SK-N-SH (cell line): ENCODE results near the gene AGBL4. TPM values are rescaled to one million over a fixed set of nuclear protein-coding genes. Genes with fewer than 3 reads are reported as not detected.

ENCODE experiments used
- CTCF ChIA-PET: fragments of 300-600, 350-600 bp; formaldehyde crosslinking; extraction: SDS; loops from one replicate; lab custom pipeline; 2021; lab: Yijun Ruan, JAX
- POLR2A ChIA-PET: fragments of 350-600 bp; sonication (Branson Sonifier 250); formaldehyde crosslinking; extraction: SDS; loops from one replicate; lab custom pipeline; 2020; ENCODE audit warnings: antibody characterized with exemption, inconsistent platforms; lab: Yijun Ruan, JAX
- DNase-seq: peaks from one replicate; pipeline ENCODE4 v3.0.0; 2012
- H2AFZ ChIP-seq: fragments of 200-600 bp; sonication (generic); 2 replicates; pipeline ENCODE4 v1.8.1; 2016; ENCODE audit warnings: antibody characterized with exemption, mild to moderate bottlenecking, low read depth
- H3F3A ChIP-seq: fragments of 200-600 bp; sonication (generic); replicated peaks from 2 replicates; pipeline ENCODE3; 2016; ENCODE audit warnings: antibody characterized with exemption, mild to moderate bottlenecking; ENCODE audit not compliant: insufficient read depth
- H3K27ac ChIP-seq, 2 experiments: fragments of 200-500 bp in 1 of 2; fragments of 200-600 bp in 1 of 2; sonication (Bioruptor generic) in 1 of 2; sonication (generic), shearing (Covaris generic) in 1 of 2; 2 replicates each; pipeline versions ENCODE4 v1.5.1 to v1.6.1; 2014 to 2016; ENCODE audit warnings: low read depth in 2 of 2, inconsistent platforms in 1 of 2, low read length in 1 of 2, mild to moderate bottlenecking in 1 of 2, mixed read lengths in 1 of 2
- H3K27me3 ChIP-seq: fragments of 200-600 bp; sonication (generic), shearing (Covaris generic); 2 replicates; pipeline ENCODE4 v1.6.1; 2016; ENCODE audit warnings: mixed run types; ENCODE audit not compliant: insufficient read depth
- H3K36me3 ChIP-seq, 2 experiments: fragments of 200-500 bp in 1 of 2; fragments of 200-600 bp in 1 of 2; sonication (Bioruptor generic) in 1 of 2; sonication (generic) in 1 of 2; replicated peaks in 1 of 2; 2 replicates each; pipeline versions ENCODE3 to v1.5.1; 2014 to 2016; ENCODE audit warnings: low read length in 1 of 2, mild to moderate bottlenecking in 1 of 2; ENCODE audit not compliant: insufficient read depth in 2 of 2, control insufficient read depth in 1 of 2
- H3K4me1 ChIP-seq, 2 experiments: fragments of 200-500 bp in 1 of 2; fragments of 200-600 bp in 1 of 2; sonication (Bioruptor generic) in 1 of 2; sonication (generic), shearing (Covaris generic) in 1 of 2; 2 replicates each; pipeline versions ENCODE4 v1.5.1 to v1.6.1; 2014 to 2016; ENCODE audit warnings: low read depth in 1 of 2, low read length in 1 of 2, mixed run types in 1 of 2; ENCODE audit not compliant: insufficient read depth in 2 of 2, control insufficient read depth in 1 of 2
- H3K4me2 ChIP-seq: fragments of 200-600 bp; sonication (generic), shearing (Covaris generic); 2 replicates; pipeline ENCODE4 v1.6.1; 2017; ENCODE audit warnings: mixed run types
- H3K4me3 ChIP-seq, 2 experiments: fragments of 200-500 bp in 1 of 2; fragments of 200-600 bp in 1 of 2; sonication (Bioruptor generic) in 1 of 2; sonication (generic), shearing (Covaris generic) in 1 of 2; 2 replicates each; pipeline versions ENCODE4 v1.5.1 to v1.8.1; 2014 to 2016; ENCODE audit warnings: low read depth in 2 of 2, inconsistent platforms in 1 of 2, low read length in 1 of 2, mild to moderate bottlenecking in 1 of 2, mixed read lengths in 1 of 2, moderate library complexity in 1 of 2
- H3K79me2 ChIP-seq: fragments of 200-600 bp; sonication (generic); 2 replicates; pipeline ENCODE4 v1.8.1; 2017; ENCODE audit warnings: mild to moderate bottlenecking; ENCODE audit not compliant: insufficient read depth
- H3K9ac ChIP-seq: fragments of 200-600 bp; sonication (generic); 2 replicates; pipeline ENCODE4 v1.6.1; 2017; ENCODE audit warnings: mixed run types
- H3K9me2 ChIP-seq: fragments of 200-600 bp; sonication (generic); 2 replicates; pipeline ENCODE4 v1.6.1; 2017; ENCODE audit warnings: mixed run types
- H3K9me3 ChIP-seq: fragments of 200-600 bp; sonication (generic); 2 replicates; pipeline ENCODE4 v1.6.1; 2017; ENCODE audit warnings: mixed run types, mild to moderate bottlenecking, moderate library complexity
- H4K20me1 ChIP-seq: fragments of 200-600 bp; sonication (generic); 2 replicates; pipeline ENCODE4 v1.6.1; 2017; ENCODE audit warnings: mild to moderate bottlenecking, mixed run types; ENCODE audit not compliant: insufficient read depth
- FOSL2 ChIP-seq: IDR thresholded peaks from 2 replicates; pipeline ENCODE4 v1.4.0; 2012; ENCODE audit warnings: low read depth, mild to moderate bottlenecking, moderate library complexity, borderline replicate concordance
- FOXM1 ChIP-seq: IDR thresholded peaks from 2 replicates; pipeline ENCODE4 v1.4.0; 2012; ENCODE audit warnings: low read depth, mild to moderate bottlenecking
- GATA2 ChIP-seq: sonication (generic); formaldehyde crosslinking; IDR thresholded peaks from 2 replicates; pipeline ENCODE4 v1.5.0; 2020; ENCODE audit warnings: mild to moderate bottlenecking, missing genetic modification reagents
- JUND ChIP-seq: IDR thresholded peaks from 2 replicates; pipeline ENCODE4 v1.4.0; 2012
- MEF2A ChIP-seq: IDR thresholded peaks from 2 replicates; pipeline ENCODE4 v1.4.0; 2012; ENCODE audit warnings: low read depth, borderline replicate concordance
- POLR2AphosphoS5 ChIP-seq: IDR thresholded peaks from 2 replicates; pipeline ENCODE4 v1.6.1; 2012; ENCODE audit warnings: low read depth, low read length
- RXRA ChIP-seq: IDR thresholded peaks from 2 replicates; pipeline ENCODE4 v1.4.0; 2012; ENCODE audit warnings: low read depth, mild to moderate bottlenecking, borderline replicate concordance
- SIN3A ChIP-seq: IDR thresholded peaks from 2 replicates; pipeline ENCODE4 v1.6.1; 2012; ENCODE audit warnings: low read depth, mild to moderate bottlenecking, low read length, moderate library complexity, borderline replicate concordance
- SMC3 ChIP-seq: IDR thresholded peaks from 2 replicates; pipeline ENCODE4 v1.6.1; 2012; ENCODE audit warnings: low read depth, low read length, improper control_type of control experiment
- TAF1 ChIP-seq: IDR thresholded peaks from 2 replicates; pipeline ENCODE4 v1.6.1; 2012; ENCODE audit warnings: low read depth, mild to moderate bottlenecking, low read length, moderate library complexity, borderline replicate concordance
- TCF12 ChIP-seq: IDR thresholded peaks from 2 replicates; pipeline ENCODE4 v1.4.0; 2012
- TEAD4 ChIP-seq: IDR thresholded peaks from 2 replicates; pipeline ENCODE4 v1.4.0; 2012; ENCODE audit warnings: mild to moderate bottlenecking, borderline replicate concordance; ENCODE audit not compliant: insufficient read depth
- YY1 ChIP-seq: IDR thresholded peaks from 2 replicates; pipeline ENCODE4 v1.4.0; 2012; ENCODE audit warnings: low read depth, mild to moderate bottlenecking
- WGBS: methylation state at CpG from one replicate; pipeline ENCODE4 v1.1.6; 2017; ENCODE audit warnings: low lambda C conversion rate; 5-methylcytosine and 5-hydroxymethylcytosine counted together
- polyA plus RNA-seq, 3 experiments: library from polyadenylated mRNA; depleted of rRNA; stranded (reverse); fragments of >200 nt; gene quantifications; 2 replicates each; pipeline ENCODE4 v1.2.3, GENCODE V29; 2012
- TF ChIP-seq, protein P1 (sequence below): IDR thresholded peaks from 2 replicates; pipeline ENCODE4; 2012
- TF ChIP-seq, protein P2 (sequence below): IDR thresholded peaks from 2 replicates; pipeline ENCODE4 v1.6.1; 2012; ENCODE audit warnings: mild to moderate bottlenecking, low read depth, low read length, moderate library complexity
- TF ChIP-seq, protein P3 (sequence below): fragments of 200-600 bp; sonication (generic); IDR thresholded peaks from 2 replicates; pipeline ENCODE4 v1.6.1; 2017; ENCODE audit warnings: antibody characterized with exemption, mild to moderate bottlenecking, moderate library complexity
- TF ChIP-seq, protein P4 (sequence below): fragments of 150-350 bp; IDR thresholded peaks from 2 replicates; pipeline ENCODE4 v1.6.1; 2017; ENCODE audit warnings: antibody characterized with exemption, low read length, low read depth, borderline replicate concordance
- TF ChIP-seq, protein P5 (sequence below): IDR thresholded peaks from 2 replicates; pipeline ENCODE4 v1.4.0; 2012; ENCODE audit warnings: low read depth, borderline replicate concordance

AGBL4 gene
- polyA plus RNA-seq, 1 of the 3 experiments (the other 2 are of a cell fraction) = 0.07 TPM

DNA sequence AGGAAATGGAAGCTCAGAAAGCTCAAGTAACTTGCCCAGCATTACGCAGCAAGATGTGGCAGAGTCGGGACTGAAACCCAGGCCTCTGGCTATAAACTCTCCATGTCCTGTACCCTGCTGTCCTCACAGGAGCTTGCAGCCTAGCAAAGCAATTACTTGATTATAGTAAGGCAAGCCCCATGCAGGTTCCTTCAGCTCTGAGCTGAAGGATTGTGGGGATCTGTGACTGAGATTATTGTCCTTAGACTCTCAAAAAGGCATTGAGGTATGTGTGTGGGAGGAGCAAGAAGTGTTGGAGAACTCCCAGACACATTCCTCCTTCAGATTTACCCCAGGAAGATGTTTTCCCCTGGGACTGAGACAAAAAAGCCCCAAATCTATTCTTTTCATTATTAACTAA, 1427.7 kb downstream of the AGBL4 start:
- Histone ChIP-seq H3K4me3 (no peak overlapping the region), H3K36me3 (no peaks in the 10 kb centered on the region), H3K27me3 (no peaks in the 10 kb centered on the region), H3K4me2 (no peak overlapping the region), H2AFZ (no peak overlapping the region), H3K9ac (no peak overlapping the region), H3K79me2 (no peaks in the 10 kb centered on the region), H3K9me2 (no peaks in the 10 kb centered on the region), H4K20me1 (no peaks in the 10 kb centered on the region), H3F3A (no peaks in the 10 kb centered on the region)
- POLR2A ChIA-PET = no interaction called here
- CTCF ChIA-PET = interaction anchor here (0.8 to 1.2 kb wide), 4 partner anchors 13 to 101 kb away, joined by 3 read pairs; no protein-coding TSS in a partner anchor
- WGBS = 88% methylated on average over 2 of the region's 2 CpGs
- DNase-seq = no peak
- TF ChIP-seq, protein P1, sequence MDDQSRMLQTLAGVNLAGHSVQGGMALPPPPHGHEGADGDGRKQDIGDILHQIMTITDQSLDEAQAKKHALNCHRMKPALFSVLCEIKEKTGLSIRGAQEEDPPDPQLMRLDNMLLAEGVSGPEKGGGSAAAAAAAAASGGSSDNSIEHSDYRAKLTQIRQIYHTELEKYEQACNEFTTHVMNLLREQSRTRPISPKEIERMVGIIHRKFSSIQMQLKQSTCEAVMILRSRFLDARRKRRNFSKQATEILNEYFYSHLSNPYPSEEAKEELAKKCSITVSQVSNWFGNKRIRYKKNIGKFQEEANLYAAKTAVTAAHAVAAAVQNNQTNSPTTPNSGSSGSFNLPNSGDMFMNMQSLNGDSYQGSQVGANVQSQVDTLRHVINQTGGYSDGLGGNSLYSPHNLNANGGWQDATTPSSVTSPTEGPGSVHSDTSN = no peak
- TF ChIP-seq TAF1 (no peak), FOXM1 (no peak)
- TF ChIP-seq, all 33 proteins: peak for 0
- no peaks in the 10 kb centered on the region for H3K9me3 ChIP-seq
- H3K27ac ChIP-seq = no peak overlapping the region; a peak in 1 of 4 replicates
- H3K4me1 ChIP-seq = peaks cover 0 to 3% of the 10 kb centered on the region in 2 experiments; a peak in 1 of 4 replicates

DNA sequence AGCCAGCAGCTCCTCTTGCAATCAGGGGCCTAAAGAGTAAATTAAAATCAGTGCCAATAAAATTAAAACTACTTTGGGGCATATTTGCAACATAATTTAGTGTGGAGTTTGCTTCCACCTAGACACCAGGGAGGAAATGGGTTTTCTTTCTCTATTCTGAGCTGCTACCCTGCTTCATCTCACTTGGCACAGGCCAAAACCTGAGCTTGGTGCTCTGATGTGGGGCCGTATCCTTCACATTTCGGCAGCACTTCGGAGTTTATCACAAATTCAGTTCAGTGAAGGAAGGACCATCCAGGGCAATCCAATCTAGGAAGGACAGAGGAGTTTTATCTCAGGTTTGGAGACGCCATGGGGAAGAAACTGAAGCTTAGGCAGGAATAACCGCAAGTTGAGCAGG, 1428.1 kb downstream of the AGBL4 start:
- H3K36me3 ChIP-seq = no peaks in the 10 kb centered on the region
- H3K79me2 ChIP-seq = no peaks in the 10 kb centered on the region
- peaks cover 0 to 3% of the 10 kb centered on the region in 2 experiments; a peak in 1 of 4 replicates for H3K4me1 ChIP-seq
- no peaks in the 10 kb centered on the region for H3K9me3 ChIP-seq
- H3F3A ChIP-seq = no peaks in the 10 kb centered on the region
- H3K4me3 ChIP-seq = no peak overlapping the region
- no peak overlapping the region; a peak in 1 of 4 replicates for H3K27ac ChIP-seq
- H2AFZ ChIP-seq = no peak overlapping the region
- H4K20me1 ChIP-seq = no peaks in the 10 kb centered on the region
- ChIA-PET CTCF (interaction anchor here (0.8 to 1.6 kb wide), 6 partner anchors 13 to 102 kb away, joined by 3 to 10 read pairs (median 3); no protein-coding TSS in a partner anchor), POLR2A (no interaction called here)
- H3K9me2 ChIP-seq = no peaks in the 10 kb centered on the region
- no peak overlapping the region for H3K9ac ChIP-seq
- WGBS = 79% methylated on average over 5 of the region's 5 CpGs
- no peak for DNase-seq
- H3K4me2 ChIP-seq = no peak overlapping the region
- H3K27me3 ChIP-seq = no peaks in the 10 kb centered on the region
- TF ChIP-seq MEF2A = no peak
- TF ChIP-seq TCF12 = no peak
- no peak for TF ChIP-seq FOXM1
- TF ChIP-seq POLR2AphosphoS5 = no peak
- TF ChIP-seq, protein P2, sequence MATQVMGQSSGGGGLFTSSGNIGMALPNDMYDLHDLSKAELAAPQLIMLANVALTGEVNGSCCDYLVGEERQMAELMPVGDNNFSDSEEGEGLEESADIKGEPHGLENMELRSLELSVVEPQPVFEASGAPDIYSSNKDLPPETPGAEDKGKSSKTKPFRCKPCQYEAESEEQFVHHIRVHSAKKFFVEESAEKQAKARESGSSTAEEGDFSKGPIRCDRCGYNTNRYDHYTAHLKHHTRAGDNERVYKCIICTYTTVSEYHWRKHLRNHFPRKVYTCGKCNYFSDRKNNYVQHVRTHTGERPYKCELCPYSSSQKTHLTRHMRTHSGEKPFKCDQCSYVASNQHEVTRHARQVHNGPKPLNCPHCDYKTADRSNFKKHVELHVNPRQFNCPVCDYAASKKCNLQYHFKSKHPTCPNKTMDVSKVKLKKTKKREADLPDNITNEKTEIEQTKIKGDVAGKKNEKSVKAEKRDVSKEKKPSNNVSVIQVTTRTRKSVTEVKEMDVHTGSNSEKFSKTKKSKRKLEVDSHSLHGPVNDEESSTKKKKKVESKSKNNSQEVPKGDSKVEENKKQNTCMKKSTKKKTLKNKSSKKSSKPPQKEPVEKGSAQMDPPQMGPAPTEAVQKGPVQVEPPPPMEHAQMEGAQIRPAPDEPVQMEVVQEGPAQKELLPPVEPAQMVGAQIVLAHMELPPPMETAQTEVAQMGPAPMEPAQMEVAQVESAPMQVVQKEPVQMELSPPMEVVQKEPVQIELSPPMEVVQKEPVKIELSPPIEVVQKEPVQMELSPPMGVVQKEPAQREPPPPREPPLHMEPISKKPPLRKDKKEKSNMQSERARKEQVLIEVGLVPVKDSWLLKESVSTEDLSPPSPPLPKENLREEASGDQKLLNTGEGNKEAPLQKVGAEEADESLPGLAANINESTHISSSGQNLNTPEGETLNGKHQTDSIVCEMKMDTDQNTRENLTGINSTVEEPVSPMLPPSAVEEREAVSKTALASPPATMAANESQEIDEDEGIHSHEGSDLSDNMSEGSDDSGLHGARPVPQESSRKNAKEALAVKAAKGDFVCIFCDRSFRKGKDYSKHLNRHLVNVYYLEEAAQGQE = no peak
- no peak for TF ChIP-seq TEAD4
- TF ChIP-seq SIN3A = no peak
- TF ChIP-seq, protein P1 = no peak
- no peak for TF ChIP-seq FOSL2
- TF ChIP-seq, protein P3, sequence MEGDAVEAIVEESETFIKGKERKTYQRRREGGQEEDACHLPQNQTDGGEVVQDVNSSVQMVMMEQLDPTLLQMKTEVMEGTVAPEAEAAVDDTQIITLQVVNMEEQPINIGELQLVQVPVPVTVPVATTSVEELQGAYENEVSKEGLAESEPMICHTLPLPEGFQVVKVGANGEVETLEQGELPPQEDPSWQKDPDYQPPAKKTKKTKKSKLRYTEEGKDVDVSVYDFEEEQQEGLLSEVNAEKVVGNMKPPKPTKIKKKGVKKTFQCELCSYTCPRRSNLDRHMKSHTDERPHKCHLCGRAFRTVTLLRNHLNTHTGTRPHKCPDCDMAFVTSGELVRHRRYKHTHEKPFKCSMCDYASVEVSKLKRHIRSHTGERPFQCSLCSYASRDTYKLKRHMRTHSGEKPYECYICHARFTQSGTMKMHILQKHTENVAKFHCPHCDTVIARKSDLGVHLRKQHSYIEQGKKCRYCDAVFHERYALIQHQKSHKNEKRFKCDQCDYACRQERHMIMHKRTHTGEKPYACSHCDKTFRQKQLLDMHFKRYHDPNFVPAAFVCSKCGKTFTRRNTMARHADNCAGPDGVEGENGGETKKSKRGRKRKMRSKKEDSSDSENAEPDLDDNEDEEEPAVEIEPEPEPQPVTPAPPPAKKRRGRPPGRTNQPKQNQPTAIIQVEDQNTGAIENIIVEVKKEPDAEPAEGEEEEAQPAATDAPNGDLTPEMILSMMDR = no peak
- TF ChIP-seq, protein P4, sequence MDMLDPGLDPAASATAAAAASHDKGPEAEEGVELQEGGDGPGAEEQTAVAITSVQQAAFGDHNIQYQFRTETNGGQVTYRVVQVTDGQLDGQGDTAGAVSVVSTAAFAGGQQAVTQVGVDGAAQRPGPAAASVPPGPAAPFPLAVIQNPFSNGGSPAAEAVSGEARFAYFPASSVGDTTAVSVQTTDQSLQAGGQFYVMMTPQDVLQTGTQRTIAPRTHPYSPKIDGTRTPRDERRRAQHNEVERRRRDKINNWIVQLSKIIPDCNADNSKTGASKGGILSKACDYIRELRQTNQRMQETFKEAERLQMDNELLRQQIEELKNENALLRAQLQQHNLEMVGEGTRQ = no peak
- TF ChIP-seq, protein P5, sequence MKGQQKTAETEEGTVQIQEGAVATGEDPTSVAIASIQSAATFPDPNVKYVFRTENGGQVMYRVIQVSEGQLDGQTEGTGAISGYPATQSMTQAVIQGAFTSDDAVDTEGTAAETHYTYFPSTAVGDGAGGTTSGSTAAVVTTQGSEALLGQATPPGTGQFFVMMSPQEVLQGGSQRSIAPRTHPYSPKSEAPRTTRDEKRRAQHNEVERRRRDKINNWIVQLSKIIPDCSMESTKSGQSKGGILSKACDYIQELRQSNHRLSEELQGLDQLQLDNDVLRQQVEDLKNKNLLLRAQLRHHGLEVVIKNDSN = no peak
- TF ChIP-seq GATA2 = no peak
- no peak for TF ChIP-seq YY1
- TF ChIP-seq RXRA = no peak
- no peak for TF ChIP-seq SMC3
- no peak for TF ChIP-seq JUND
